HEK293T (cell line): ENCODE measurements around the gene MSRB3.

Source experiments
- ARNT ChIP-seq: fragments of 450-650 bp; IDR thresholded peaks from 2 replicates; pipeline ENCODE4 v1.6.1; 2017; ENCODE audit warnings: mild to moderate bottlenecking
- FOXA1 ChIP-seq: fragments of 450-650 bp; IDR thresholded peaks from 2 replicates; pipeline ENCODE4 v1.6.1; 2016; ENCODE audit warnings: mild to moderate bottlenecking
- FOXK2 ChIP-seq: fragments of 450-650 bp; IDR thresholded peaks from 2 replicates; pipeline ENCODE4 v1.6.1; 2016; ENCODE audit warnings: mild to moderate bottlenecking
- FOXM1 ChIP-seq: fragments of 450-650 bp; IDR thresholded peaks from 2 replicates; pipeline ENCODE4 v1.6.1; 2017; ENCODE audit warnings: mild to moderate bottlenecking, borderline replicate concordance
- NFRKB ChIP-seq: fragments of 450-650 bp; IDR thresholded peaks from 2 replicates; pipeline ENCODE4 v1.6.1; 2016; ENCODE audit warnings: mild to moderate bottlenecking, moderate library complexity
- SP1 ChIP-seq: fragments of 450-650 bp; IDR thresholded peaks from 2 replicates; pipeline ENCODE4 v1.6.1; 2017
- TARDBP ChIP-seq: fragments of 450-650 bp; IDR thresholded peaks from 2 replicates; pipeline ENCODE4 v1.6.1; 2016

- TF ChIP-seq NFRKB, result no peak
- no peak for TF ChIP-seq FOXA1
- no peak for TF ChIP-seq TARDBP
- TF ChIP-seq FOXK2, result no peak
- no peak for TF ChIP-seq ARNT
- TF ChIP-seq FOXM1, result no peak
- TF ChIP-seq SP1, result no peak
These were observed 181.1 kb downstream of the MSRB3 start for GRCh38 chr12:65459545-65459944.
